HFFc6 (cell line): ENCODE measurements around the gene ERP29. TPM values are rescaled to one million over a fixed set of nuclear protein-coding genes. Genes with fewer than 3 reads are reported as not detected.

ENCODE experiments used
- DNase-seq: peaks from one replicate; pipeline ENCODE4 v3.0.0-alpha.2; 2018
- H3K27ac Mint-ChIP-seq: 2 replicates; pipeline ENCODE4 v1.8.0; 2020; ENCODE audit warnings: mild to moderate bottlenecking, mixed read lengths
- H3K27me3 Mint-ChIP-seq: 2 replicates; pipeline ENCODE4 v1.8.0; 2021; ENCODE audit warnings: mild to moderate bottlenecking, moderate library complexity, mixed read lengths; ENCODE audit not compliant: insufficient read depth
- H3K36me3 Mint-ChIP-seq: 2 replicates; pipeline ENCODE4 v1.8.0; 2021; ENCODE audit warnings: low read depth, mixed read lengths
- H3K4me1 Mint-ChIP-seq: 2 replicates; pipeline ENCODE4 v1.8.0; 2020; ENCODE audit warnings: low read depth, mixed read lengths
- H3K4me3 Mint-ChIP-seq: 2 replicates; pipeline ENCODE4 v1.8.0; 2020; ENCODE audit warnings: mild to moderate bottlenecking, moderate library complexity, mixed read lengths
- H3K9me3 Mint-ChIP-seq: 2 replicates; pipeline ENCODE4 v1.8.0; 2020; ENCODE audit warnings: mild to moderate bottlenecking, mixed read lengths
- total RNA-seq, 6 experiments: library from RNA; stranded (reverse); fragmentation: NEBNext Ultra II Directional; extraction: Animal tissue kit (Norgen Biotek cat#: 25700); gene quantifications; 2 replicates in 1 of 6; 3 replicates in 5 of 6; pipeline ENCODE4 v1.2.3, GENCODE V29; 2021
- TF ChIP-seq, protein P1 (sequence below): fragments of 200-600 bp; sonication (generic); IDR thresholded peaks from 2 replicates; pipeline ENCODE4 v1.5.0; 2021; ENCODE audit warnings: antibody characterized with exemption, mild to moderate bottlenecking

Gene ERP29
- total RNA-seq, 6 experiments from 2014 or later: 84.2 to 94.7 (median 88.4) TPM

DNA sequence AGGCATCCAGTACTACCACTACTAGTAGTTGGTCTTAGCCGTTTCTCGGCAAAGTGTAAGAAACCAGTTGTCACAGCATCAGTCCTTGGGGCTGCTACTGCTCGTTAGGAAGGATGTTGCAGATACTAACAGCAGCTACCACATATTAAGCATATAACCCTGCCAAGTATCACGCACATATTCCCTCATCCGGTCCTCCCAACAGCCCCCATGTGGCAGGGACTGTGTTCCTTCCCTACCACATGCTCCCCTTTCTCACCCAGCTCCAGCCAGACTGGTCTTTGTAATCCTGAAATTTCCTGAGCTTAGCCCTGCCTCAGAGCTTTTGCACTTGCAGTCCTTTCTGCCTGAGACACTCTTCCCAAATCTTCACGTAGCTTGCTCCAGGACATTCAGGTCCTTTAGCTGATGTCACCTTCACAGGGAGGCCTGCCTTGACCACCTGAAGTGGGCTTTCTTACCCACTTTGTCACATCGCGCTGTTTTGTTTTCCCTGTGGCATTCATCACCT, 7.8 kb downstream of the ERP29 start:
- H3K27me3 Mint-ChIP-seq: peaks cover 7% of the 10 kb centered on the region
- H3K4me1 Mint-ChIP-seq: peaks cover 39% of the 10 kb centered on the region
- H3K36me3 Mint-ChIP-seq: peaks cover 28% of the 10 kb centered on the region

DNA sequence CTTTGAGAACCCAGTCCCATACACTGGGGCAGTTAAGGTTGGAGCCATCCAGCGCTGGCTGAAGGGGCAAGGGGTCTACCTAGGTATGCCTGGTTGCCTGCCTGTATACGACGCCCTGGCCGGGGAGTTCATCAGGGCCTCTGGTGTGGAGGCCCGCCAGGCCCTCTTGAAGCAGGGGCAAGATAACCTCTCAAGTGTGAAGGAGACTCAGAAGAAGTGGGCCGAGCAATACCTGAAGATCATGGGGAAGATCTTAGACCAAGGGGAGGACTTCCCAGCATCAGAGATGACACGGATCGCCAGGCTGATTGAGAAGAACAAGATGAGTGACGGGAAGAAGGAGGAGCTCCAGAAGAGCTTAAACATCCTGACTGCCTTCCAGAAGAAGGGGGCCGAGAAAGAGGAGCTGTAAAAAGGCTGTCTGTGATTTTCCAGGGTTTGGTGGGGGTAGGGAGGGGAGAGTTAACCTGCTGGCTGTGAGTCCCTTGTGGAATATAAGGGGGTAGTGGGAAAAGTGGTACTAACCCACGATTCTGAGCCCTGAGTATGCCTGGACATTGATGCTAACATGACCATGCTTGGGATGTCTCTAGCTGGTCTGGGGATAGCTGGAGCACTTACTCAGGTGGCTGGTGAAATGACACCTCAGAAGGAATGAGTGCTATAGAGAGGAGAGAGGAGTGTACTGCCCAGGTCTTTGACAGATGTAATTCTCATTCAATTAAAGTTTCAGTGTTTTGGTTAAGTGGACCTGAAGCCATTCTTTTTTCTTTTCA, 9.2 kb downstream of the ERP29 start:
- H3K27ac Mint-ChIP-seq: peak overlapping the region; percentile 55
- no peak for DNase-seq
- H3K27me3 Mint-ChIP-seq: peaks cover 7% of the 10 kb centered on the region
- H3K4me1 Mint-ChIP-seq: peaks cover 34% of the 10 kb centered on the region
- TF ChIP-seq, protein P1, sequence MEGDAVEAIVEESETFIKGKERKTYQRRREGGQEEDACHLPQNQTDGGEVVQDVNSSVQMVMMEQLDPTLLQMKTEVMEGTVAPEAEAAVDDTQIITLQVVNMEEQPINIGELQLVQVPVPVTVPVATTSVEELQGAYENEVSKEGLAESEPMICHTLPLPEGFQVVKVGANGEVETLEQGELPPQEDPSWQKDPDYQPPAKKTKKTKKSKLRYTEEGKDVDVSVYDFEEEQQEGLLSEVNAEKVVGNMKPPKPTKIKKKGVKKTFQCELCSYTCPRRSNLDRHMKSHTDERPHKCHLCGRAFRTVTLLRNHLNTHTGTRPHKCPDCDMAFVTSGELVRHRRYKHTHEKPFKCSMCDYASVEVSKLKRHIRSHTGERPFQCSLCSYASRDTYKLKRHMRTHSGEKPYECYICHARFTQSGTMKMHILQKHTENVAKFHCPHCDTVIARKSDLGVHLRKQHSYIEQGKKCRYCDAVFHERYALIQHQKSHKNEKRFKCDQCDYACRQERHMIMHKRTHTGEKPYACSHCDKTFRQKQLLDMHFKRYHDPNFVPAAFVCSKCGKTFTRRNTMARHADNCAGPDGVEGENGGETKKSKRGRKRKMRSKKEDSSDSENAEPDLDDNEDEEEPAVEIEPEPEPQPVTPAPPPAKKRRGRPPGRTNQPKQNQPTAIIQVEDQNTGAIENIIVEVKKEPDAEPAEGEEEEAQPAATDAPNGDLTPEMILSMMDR: no peak
- H3K4me3 Mint-ChIP-seq: no peak overlapping the region
- H3K36me3 Mint-ChIP-seq: peaks cover 21% of the 10 kb centered on the region
- H3K9me3 Mint-ChIP-seq: no peaks in the 10 kb centered on the region

More for the DNA sequence above, 7.8 kb downstream of the ERP29 start:
- DNase-seq: no peak
- Mint-ChIP-seq H3K27ac (peak overlapping the region; percentile 52), H3K4me3 (no peak overlapping the region), H3K9me3 (no peaks in the 10 kb centered on the region)
- TF ChIP-seq, protein P1: no peak

DNA sequence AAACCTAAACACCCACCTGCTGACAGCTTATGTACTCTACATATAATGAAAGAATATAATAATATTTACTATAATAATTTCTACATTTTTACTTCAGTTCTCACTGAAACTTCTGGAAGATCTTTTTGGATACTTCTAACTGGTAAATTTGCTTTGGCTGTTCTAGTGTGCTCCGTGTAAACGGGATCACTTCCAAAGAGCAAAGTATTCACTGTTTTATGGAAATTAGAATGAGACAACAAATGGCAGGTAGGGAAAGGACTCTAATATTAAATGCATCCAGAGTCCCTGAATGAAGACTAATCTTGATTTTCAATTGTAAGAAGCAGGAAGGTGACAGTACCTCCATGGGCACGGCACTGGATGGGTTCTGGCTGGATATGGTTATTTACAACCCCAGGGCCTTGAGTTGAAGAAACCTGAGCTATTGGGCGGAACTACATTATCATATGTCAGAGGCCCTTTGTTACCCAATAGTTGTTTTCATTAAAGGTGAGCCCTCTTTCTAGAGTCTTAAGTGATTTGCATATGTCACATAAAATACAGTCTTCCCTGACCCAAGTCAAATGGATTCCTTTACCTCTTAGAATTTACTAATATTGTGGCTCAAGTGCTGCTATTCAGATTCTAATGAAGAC, 10.7 kb downstream of the ERP29 start:
- H3K4me3 Mint-ChIP-seq: no peak overlapping the region
- TF ChIP-seq, protein P1: no peak
- no peak overlapping the region for H3K27ac Mint-ChIP-seq
- peaks cover 25% of the 10 kb centered on the region for H3K4me1 Mint-ChIP-seq
- H3K27me3 Mint-ChIP-seq: peaks cover 7% of the 10 kb centered on the region
- no peaks in the 10 kb centered on the region for H3K9me3 Mint-ChIP-seq
- no peak for DNase-seq
- H3K36me3 Mint-ChIP-seq: peaks cover 26% of the 10 kb centered on the region

DNA sequence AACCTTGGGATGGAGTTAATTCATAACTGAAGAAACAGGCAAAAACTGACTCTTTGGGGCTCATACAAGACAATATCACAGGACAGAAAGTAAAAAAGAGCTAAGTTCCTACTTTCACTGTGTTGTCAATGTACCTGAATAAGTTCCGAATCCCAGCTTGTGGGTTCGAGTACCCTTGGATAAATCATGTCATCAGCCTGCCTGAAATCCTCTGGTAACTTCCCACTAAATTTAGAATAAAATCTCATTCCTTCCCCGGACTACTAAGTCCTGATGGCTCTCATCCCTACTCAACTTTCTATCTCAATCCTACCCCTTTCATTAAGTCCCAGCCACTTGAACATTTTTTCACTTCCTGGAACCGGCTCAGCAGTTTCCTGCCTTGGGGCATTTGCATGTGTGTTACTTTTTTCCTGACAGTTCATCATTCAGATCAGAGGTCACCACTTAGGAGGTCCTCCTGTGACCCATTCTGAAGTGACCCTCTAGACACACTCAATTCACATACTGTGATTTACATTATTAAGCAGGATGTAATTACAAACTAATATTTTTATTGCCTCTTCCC, 12.7 kb downstream of the ERP29 start:
- Mint-ChIP-seq H3K4me1 (peaks cover 9% of the 10 kb centered on the region), H3K36me3 (peaks cover 33% of the 10 kb centered on the region), H3K4me3 (no peak overlapping the region), H3K9me3 (no peaks in the 10 kb centered on the region), H3K27ac (peak overlapping the region; percentile 66; the same call in 1 of the 2 replicates), H3K27me3 (peaks cover 3% of the 10 kb centered on the region)
- DNase-seq: no peak
- TF ChIP-seq, protein P1: no peak

DNA sequence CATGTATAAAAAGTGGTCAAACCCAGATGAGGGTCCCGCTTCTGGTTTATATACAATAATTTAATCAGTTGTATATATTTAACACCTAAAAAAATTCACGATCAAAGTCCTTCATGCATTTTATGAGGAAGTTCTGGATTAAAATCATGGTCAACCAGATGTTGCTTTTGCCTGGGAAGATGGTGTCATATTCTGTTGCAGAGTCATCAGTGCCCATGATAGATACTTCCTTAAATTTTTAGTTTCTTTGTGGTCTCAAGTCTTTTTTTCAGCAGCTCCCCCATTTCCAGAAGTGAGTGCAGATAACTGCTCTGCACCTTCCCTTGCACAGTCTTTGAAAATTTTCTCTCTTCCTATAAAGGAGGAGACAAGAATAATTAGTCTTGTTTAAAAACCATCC, 16.1 kb downstream of the ERP29 start:
- H3K27me3 Mint-ChIP-seq: peaks cover 2% of the 10 kb centered on the region; the same call in 1 of the 2 replicates
- H3K36me3 Mint-ChIP-seq: peaks cover 29% of the 10 kb centered on the region
- H3K4me1 Mint-ChIP-seq: peaks cover 9% of the 10 kb centered on the region
- H3K9me3 Mint-ChIP-seq: no peaks in the 10 kb centered on the region
- TF ChIP-seq, protein P1: no peak
- no peak overlapping the region for H3K4me3 Mint-ChIP-seq
- no peak for DNase-seq
- H3K27ac Mint-ChIP-seq: no peak overlapping the region
